Liver (tissue), 9 donors: ENCODE measurements around the gene CDK5R2. TPM values are rescaled to one million over a fixed set of nuclear protein-coding genes. Genes with fewer than 3 reads are reported as not detected.
A peak's percentile ranks its signal among the peaks of the same experiment; 100 is the strongest.

Experiments used
- DNase-seq: peaks from one replicate; pipeline ENCODE4 v3.0.0-alpha.2; 2017; ENCODE audit warnings: low spot score
- H3K27ac ChIP-seq, 2 donors: one replicate each; pipeline ENCODE4 v1.7.0; 2013; ENCODE audit warnings: inconsistent platforms in 2 of 2, low read length in 2 of 2, control low read depth in 1 of 2, low read depth in 1 of 2, mild to moderate bottlenecking in 1 of 2
- H3K27me3 ChIP-seq, 4 donors: one replicate each; pipeline versions ENCODE4 v1.6.1 to v1.7.0; 2013; ENCODE audit warnings: low read length in 3 of 4, inconsistent platforms in 1 of 4, mild to moderate bottlenecking in 1 of 4, moderate library complexity in 1 of 4; ENCODE audit not compliant: control insufficient read depth in 4 of 4, insufficient read depth in 4 of 4
- H3K36me3 ChIP-seq, 4 donors: one replicate each; pipeline versions ENCODE4 v1.6.1 to v1.7.0; 2013; ENCODE audit warnings: low read length in 3 of 4, mild to moderate bottlenecking in 3 of 4, low read depth in 1 of 4, moderate library complexity in 1 of 4; ENCODE audit not compliant: control insufficient read depth in 4 of 4, insufficient read depth in 3 of 4
- H3K4me1 ChIP-seq, 4 donors: one replicate each; pipeline versions ENCODE4 v1.6.1 to v1.7.0; 2013; ENCODE audit warnings: low read length in 3 of 4, mild to moderate bottlenecking in 3 of 4, moderate library complexity in 1 of 4; ENCODE audit not compliant: control insufficient read depth in 4 of 4, insufficient read depth in 4 of 4
- H3K4me3 ChIP-seq, 3 donors: one replicate each; pipeline versions ENCODE4 v1.6.1 to v1.7.0; 2013; ENCODE audit warnings: low read length in 3 of 3, control low read depth in 1 of 3, low read depth in 1 of 3, mild to moderate bottlenecking in 1 of 3
- H3K9ac ChIP-seq, 2 donors: one replicate each; pipeline ENCODE4 v1.7.0; 2013; ENCODE audit warnings: low read length in 2 of 2, mild to moderate bottlenecking in 2 of 2, moderate library complexity in 2 of 2, control low read depth in 1 of 2, low read depth in 1 of 2
- H3K9me3 ChIP-seq, 4 donors: one replicate each; pipeline versions ENCODE4 v1.6.1 to v1.7.0; 2013; ENCODE audit warnings: low read length in 3 of 4; ENCODE audit not compliant: control insufficient read depth in 4 of 4
- EGR1 ChIP-seq, 2 donors: IDR thresholded peaks; 2 replicates each; pipeline ENCODE4 v1.6.1; 2016 to 2018; ENCODE audit warnings: antibody characterized with exemption in 2 of 2, low read depth in 2 of 2
- FOXA1 ChIP-seq: IDR thresholded peaks from 2 replicates; pipeline ENCODE4 v1.6.1; 2016; ENCODE audit warnings: antibody characterized with exemption
- FOXA2 ChIP-seq: IDR thresholded peaks from 2 replicates; pipeline ENCODE4 v1.6.1; 2016; ENCODE audit warnings: antibody characterized with exemption
- HNF4A ChIP-seq, 2 donors: conservative IDR thresholded peaks; 2 replicates each; pipeline ENCODE4 v1.6.1; 2016; ENCODE audit warnings: antibody characterized with exemption in 2 of 2, mild to moderate bottlenecking in 2 of 2
- HNF4G ChIP-seq: IDR thresholded peaks from 2 replicates; pipeline ENCODE4 v1.6.1; 2016; ENCODE audit warnings: antibody characterized with exemption
- NR2F2 ChIP-seq: IDR thresholded peaks from 2 replicates; pipeline ENCODE4 v1.6.1; 2016; ENCODE audit warnings: antibody characterized with exemption
- RAD21 ChIP-seq, 2 donors: IDR thresholded peaks; 2 replicates each; pipeline ENCODE4 v1.6.1; 2016; ENCODE audit warnings: antibody characterized with exemption in 2 of 2, mild to moderate bottlenecking in 2 of 2
- RXRA ChIP-seq, 2 donors: IDR thresholded peaks; 2 replicates each; pipeline ENCODE4 v1.6.1; 2017 to 2018; ENCODE audit warnings: antibody characterized with exemption in 2 of 2, mild to moderate bottlenecking in 1 of 2
- SP1 ChIP-seq: IDR thresholded peaks from 2 replicates; pipeline ENCODE4 v1.6.1; 2018; ENCODE audit warnings: antibody characterized with exemption, mild to moderate bottlenecking
- YY1 ChIP-seq: IDR thresholded peaks from 2 replicates; pipeline ENCODE4 v1.6.1; 2016; ENCODE audit warnings: antibody characterized with exemption, mild to moderate bottlenecking
- WGBS: extraction: QIAGEN DNeasy Blood & Tissue Kit; methylation state at CpG from one replicate; pipeline ENCODE4 v1.1.7; 2013; 5-methylcytosine and 5-hydroxymethylcytosine counted together
- polyA plus RNA-seq, 2 donors: library from polyadenylated mRNA; stranded (reverse) in 1 of 2; unstranded in 1 of 2; fragments of 200-250 nt in 1 of 2; fragments of >200 nt in 1 of 2; fragmentation: Nextera tagmentation in 1 of 2; extraction: Ambion mirVana in 1 of 2; gene quantifications; one replicate each; pipeline versions ENCODE4 v1.2.1 to v1.2.3, GENCODE V29; 2013 to 2015
- total RNA-seq, 2 donors: library from RNA; depleted of rRNA; stranded (reverse); fragments of >200 nt; gene quantifications; one replicate each; pipeline ENCODE4 v1.2.3, GENCODE V29; 2014
- TF ChIP-seq, protein P1 (sequence below): IDR thresholded peaks from 2 replicates; pipeline ENCODE4 v1.6.1; 2016; ENCODE audit warnings: antibody characterized with exemption
- TF ChIP-seq, protein P2 (sequence below): fragments of 150-350 bp; IDR thresholded peaks from 2 replicates; pipeline ENCODE4 v1.5.1; 2017; ENCODE audit warnings: improper control_type of control experiment, low read depth, low read length; ENCODE audit not compliant: missing input control
- TF ChIP-seq, protein P3 (sequence below): IDR thresholded peaks from 2 replicates; pipeline ENCODE4 v1.6.1; 2016; ENCODE audit warnings: antibody characterized with exemption
- TF ChIP-seq, protein P4 (sequence below): IDR thresholded peaks from 2 replicates; pipeline ENCODE4 v1.6.1; 2016; ENCODE audit warnings: antibody characterized with exemption, mild to moderate bottlenecking
- donor health status: healthy.
- donor health status: healthy.
- donor health status: healthy.
- donor health status: healthy.
- donor health status: healthy.

Gene CDK5R2
- total and polyA plus RNA-seq, 4 donors: not detected

DNA sequence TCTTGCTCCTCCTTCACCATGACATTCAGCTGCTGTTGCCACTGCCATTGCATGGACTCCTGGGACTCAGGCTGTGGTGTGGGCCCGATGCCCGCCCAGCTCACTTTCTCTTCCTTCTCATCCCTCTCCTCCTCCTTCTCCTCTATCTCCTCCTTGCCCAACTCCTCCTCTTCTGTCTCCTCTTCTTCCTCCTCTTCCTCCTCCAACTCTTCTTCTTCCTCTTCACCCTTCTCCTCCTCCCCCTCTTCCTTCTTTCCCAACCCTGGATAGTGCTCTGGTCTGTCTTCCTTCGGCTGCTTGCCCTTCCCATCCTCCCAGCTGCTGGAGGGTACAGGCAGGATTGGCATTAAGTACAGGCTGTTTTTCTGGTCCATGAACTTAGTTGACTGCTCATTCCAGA, 44.5 kb downstream of the CDK5R2 start (continued):
- TF ChIP-seq, protein P1, sequence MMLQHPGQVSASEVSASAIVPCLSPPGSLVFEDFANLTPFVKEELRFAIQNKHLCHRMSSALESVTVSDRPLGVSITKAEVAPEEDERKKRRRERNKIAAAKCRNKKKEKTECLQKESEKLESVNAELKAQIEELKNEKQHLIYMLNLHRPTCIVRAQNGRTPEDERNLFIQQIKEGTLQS: no peak

DNA sequence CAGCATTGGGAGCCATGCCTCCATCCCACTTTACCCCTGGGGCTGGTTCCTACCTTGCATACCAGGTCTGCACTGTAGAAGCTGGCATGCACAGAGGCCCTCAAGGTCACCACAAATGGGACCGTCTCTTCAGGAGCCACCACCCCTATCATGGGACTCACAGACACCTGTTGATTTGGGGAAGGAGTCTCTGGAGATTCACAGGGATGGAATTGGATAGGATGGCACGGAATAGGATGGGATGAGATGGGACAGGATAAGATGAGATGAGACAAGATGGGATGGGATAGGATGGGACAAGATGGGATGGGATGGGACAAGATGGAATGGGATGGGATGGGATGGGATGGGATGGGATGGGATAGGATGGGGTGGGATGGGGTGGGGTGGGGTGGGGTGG, 49.8 kb downstream of the CDK5R2 start:
- H3K27me3 ChIP-seq: no peaks in the 10 kb centered on the region
- 84% methylated on average over 2 of the region's 2 CpGs for WGBS

DNA sequence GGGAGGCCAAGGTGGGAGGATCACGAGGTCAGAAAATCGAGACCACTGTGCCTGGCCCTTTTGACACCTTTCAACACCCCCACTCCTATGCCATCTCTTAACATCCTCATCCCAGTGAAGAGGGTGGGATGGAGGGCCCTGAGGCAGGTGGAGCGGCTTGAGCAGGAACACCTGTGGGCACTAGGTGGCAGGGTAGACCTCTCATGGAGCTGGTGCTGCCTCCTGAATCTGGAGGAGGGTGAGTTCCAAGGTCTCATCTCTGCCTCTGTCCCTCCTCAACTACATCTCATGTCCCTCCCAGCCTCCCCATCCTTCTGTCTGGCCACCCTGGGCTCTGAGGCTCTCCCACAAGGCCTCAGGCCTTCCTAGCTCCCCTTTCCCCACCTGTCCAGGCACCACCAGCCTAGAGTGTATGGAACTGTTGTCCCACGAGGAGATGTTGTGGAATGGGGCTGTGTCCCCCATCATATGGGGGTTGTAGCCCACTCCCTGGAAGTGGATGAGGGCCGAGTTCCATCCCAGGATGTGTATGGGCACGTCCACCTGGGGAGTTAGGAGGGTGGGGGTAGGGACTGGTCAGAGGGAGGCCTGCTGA, 50.8 kb downstream of the CDK5R2 start:
- Histone ChIP-seq H3K9ac (no peak overlapping the region), H3K4me1 (no peaks in the 10 kb centered on the region), H3K27ac (no peak overlapping the region), H3K9me3 (no peaks in the 10 kb centered on the region), H3K27me3 (no peaks in the 10 kb centered on the region), H3K4me3 (no peak overlapping the region), H3K36me3 (no peaks in the 10 kb centered on the region)
- TF ChIP-seq RAD21 (IDR thresholded peaks at IDR 0.05): peak in 1 of 2 donors; percentile 72
- TF ChIP-seq, protein P2, sequence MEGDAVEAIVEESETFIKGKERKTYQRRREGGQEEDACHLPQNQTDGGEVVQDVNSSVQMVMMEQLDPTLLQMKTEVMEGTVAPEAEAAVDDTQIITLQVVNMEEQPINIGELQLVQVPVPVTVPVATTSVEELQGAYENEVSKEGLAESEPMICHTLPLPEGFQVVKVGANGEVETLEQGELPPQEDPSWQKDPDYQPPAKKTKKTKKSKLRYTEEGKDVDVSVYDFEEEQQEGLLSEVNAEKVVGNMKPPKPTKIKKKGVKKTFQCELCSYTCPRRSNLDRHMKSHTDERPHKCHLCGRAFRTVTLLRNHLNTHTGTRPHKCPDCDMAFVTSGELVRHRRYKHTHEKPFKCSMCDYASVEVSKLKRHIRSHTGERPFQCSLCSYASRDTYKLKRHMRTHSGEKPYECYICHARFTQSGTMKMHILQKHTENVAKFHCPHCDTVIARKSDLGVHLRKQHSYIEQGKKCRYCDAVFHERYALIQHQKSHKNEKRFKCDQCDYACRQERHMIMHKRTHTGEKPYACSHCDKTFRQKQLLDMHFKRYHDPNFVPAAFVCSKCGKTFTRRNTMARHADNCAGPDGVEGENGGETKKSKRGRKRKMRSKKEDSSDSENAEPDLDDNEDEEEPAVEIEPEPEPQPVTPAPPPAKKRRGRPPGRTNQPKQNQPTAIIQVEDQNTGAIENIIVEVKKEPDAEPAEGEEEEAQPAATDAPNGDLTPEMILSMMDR: peak; percentile 48
- TF ChIP-seq FOXA1: no peak
- no peak for TF ChIP-seq HNF4G
- DNase-seq: no peak
- WGBS: 38% methylated on average over 6 of the region's 6 CpGs

More for the DNA sequence above, 49.8 kb downstream of the CDK5R2 start:
- no peak for TF ChIP-seq EGR1 (IDR thresholded peaks at IDR 0.05; ENCODE audit: low read depth in 2 of 2)
- no peak for TF ChIP-seq FOXA1
- no peak for TF ChIP-seq HNF4A (conservative IDR thresholded peaks at IDR 0.05)
- TF ChIP-seq RXRA (IDR thresholded peaks at IDR 0.05): no peak
- Histone ChIP-seq H3K27ac (no peak overlapping the region), H3K36me3 (no peaks in the 10 kb centered on the region), H3K9ac (no peak overlapping the region), H3K9me3 (no peaks in the 10 kb centered on the region), H3K4me1 (no peaks in the 10 kb centered on the region), H3K4me3 (no peak overlapping the region)
- DNase-seq: no peak

DNA sequence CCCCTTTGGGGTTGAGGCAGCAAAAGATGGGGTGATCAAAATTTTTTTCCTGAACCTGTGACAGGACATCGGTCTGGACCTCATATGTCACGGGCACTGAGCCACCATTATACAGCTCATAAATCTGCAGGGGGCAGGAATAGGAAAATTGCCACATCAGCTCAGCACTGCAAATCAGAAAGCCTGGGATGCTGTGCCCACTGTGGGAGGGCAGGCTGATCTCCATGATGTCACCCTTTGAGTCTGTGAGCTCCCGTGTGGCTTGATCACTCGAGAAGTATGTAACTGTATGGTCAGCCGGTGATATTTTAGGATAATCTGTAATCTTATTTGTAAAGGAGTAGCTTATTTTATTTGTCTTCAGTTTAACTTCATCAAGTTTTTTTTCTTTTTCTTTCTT, 51.4 kb downstream of the CDK5R2 start:
- no peak overlapping the region for H3K9ac ChIP-seq
- WGBS: 90% methylated on average over 5 of the region's 5 CpGs

More for the DNA sequence above, 51.4 kb downstream of the CDK5R2 start:
- TF ChIP-seq SP1 (no peak), EGR1 (IDR thresholded peaks at IDR 0.05; ENCODE audit: low read depth in 2 of 2) (no peak), RXRA (IDR thresholded peaks at IDR 0.05) (no peak), NR2F2 (no peak), HNF4G (no peak), YY1 (no peak), RAD21 (IDR thresholded peaks at IDR 0.05) (no peak), FOXA2 (no peak)
- TF ChIP-seq, protein P3, sequence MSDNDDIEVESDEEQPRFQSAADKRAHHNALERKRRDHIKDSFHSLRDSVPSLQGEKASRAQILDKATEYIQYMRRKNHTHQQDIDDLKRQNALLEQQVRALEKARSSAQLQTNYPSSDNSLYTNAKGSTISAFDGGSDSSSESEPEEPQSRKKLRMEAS: no peak
- TF ChIP-seq, protein P4, sequence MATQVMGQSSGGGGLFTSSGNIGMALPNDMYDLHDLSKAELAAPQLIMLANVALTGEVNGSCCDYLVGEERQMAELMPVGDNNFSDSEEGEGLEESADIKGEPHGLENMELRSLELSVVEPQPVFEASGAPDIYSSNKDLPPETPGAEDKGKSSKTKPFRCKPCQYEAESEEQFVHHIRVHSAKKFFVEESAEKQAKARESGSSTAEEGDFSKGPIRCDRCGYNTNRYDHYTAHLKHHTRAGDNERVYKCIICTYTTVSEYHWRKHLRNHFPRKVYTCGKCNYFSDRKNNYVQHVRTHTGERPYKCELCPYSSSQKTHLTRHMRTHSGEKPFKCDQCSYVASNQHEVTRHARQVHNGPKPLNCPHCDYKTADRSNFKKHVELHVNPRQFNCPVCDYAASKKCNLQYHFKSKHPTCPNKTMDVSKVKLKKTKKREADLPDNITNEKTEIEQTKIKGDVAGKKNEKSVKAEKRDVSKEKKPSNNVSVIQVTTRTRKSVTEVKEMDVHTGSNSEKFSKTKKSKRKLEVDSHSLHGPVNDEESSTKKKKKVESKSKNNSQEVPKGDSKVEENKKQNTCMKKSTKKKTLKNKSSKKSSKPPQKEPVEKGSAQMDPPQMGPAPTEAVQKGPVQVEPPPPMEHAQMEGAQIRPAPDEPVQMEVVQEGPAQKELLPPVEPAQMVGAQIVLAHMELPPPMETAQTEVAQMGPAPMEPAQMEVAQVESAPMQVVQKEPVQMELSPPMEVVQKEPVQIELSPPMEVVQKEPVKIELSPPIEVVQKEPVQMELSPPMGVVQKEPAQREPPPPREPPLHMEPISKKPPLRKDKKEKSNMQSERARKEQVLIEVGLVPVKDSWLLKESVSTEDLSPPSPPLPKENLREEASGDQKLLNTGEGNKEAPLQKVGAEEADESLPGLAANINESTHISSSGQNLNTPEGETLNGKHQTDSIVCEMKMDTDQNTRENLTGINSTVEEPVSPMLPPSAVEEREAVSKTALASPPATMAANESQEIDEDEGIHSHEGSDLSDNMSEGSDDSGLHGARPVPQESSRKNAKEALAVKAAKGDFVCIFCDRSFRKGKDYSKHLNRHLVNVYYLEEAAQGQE: no peak
- Histone ChIP-seq H3K4me1 (no peaks in the 10 kb centered on the region), H3K27ac (no peak overlapping the region), H3K4me3 (no peak overlapping the region), H3K9me3 (no peaks in the 10 kb centered on the region), H3K36me3 (no peaks in the 10 kb centered on the region), H3K27me3 (no peaks in the 10 kb centered on the region)
- no peak for DNase-seq
